ENCODE measurements around the gene NSUN3.

The NSUN3 gene

GRCh38 chr3:94121161-94121560 lies 58.3 kb downstream of the NSUN3 start:
- no peak overlapping the region for H3K27ac ChIP-seq
- TF ChIP-seq, protein P1, sequence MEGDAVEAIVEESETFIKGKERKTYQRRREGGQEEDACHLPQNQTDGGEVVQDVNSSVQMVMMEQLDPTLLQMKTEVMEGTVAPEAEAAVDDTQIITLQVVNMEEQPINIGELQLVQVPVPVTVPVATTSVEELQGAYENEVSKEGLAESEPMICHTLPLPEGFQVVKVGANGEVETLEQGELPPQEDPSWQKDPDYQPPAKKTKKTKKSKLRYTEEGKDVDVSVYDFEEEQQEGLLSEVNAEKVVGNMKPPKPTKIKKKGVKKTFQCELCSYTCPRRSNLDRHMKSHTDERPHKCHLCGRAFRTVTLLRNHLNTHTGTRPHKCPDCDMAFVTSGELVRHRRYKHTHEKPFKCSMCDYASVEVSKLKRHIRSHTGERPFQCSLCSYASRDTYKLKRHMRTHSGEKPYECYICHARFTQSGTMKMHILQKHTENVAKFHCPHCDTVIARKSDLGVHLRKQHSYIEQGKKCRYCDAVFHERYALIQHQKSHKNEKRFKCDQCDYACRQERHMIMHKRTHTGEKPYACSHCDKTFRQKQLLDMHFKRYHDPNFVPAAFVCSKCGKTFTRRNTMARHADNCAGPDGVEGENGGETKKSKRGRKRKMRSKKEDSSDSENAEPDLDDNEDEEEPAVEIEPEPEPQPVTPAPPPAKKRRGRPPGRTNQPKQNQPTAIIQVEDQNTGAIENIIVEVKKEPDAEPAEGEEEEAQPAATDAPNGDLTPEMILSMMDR (IDR thresholded peaks at IDR 0.05) = no peak
- no peak overlapping the region for H3K4me3 ChIP-seq
- no peak for DNase-seq (ENCODE audit: low spot score)

DNA sequence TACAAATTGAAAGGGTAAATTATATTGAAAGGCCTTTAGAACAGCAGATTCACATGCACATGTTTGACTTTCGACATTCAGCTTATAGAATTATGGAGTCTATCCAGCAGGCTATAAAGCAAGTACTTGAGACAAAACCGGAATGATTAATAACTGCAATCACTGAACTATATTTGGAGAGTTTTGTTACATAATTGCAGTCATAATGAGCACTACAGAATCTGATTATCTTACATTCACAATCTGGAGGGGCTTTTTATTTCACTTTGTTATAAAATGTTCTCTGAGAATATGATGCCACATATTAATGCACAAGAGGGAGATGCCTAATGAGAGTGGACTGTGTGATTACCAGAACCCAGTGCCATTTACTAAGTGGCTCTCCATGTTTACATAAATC lies 64.3 kb downstream of the NSUN3 start:
- DNase-seq (ENCODE audit: low spot score) = no peak
- no peak overlapping the region for H3K4me3 ChIP-seq
- TF ChIP-seq, protein P1 (IDR thresholded peaks at IDR 0.05) = no peak
- H3K27ac ChIP-seq = no peak overlapping the region

DNA sequence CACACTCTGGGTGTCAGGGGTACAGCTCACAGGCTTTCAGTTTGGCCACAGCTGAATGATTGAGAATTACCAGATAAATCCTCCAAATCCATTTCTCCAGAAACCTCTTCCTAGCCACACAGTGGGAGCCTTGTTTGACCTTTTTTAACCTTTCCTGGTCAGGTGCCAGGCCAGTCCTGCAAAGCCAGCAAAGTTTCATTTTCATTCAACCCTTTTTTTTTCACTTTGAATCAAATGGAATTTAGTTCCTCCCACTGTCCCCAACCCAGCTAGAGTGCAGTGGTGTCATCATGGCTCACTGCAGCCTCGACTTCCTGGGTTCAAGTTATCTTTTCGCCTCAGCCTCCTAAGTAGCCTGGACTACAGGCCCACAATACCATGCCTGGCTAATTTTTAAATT lies 67.8 kb downstream of the NSUN3 start:
- TF ChIP-seq, protein P1 (IDR thresholded peaks at IDR 0.05) = no peak
- no peak for DNase-seq (ENCODE audit: low spot score)
- H3K27ac ChIP-seq = no peak overlapping the region
- H3K4me3 ChIP-seq = no peak overlapping the region

DNA sequence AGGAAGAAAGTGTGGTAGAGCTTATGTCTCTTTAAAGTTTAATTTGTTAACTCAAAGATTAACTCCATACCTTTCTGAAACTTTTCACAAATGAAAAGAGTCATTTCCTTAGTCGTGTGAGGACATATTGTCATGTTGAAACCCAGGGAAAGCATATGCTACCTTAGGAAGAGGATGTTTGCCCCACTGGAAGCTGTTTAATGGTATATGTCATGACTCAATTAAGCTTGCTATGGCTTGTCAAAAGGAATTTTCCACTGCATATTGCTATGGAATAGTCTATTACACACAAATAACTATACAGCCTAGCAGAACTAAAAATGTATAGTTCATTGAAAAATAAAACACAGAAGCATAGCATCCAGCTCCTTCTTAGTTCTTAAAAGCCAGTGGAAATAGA lies 69.9 kb downstream of the NSUN3 start:
- DNase-seq (ENCODE audit: low spot score) = no peak
- Histone ChIP-seq H3K27ac (no peak overlapping the region), H3K4me3 (no peak overlapping the region)
- TF ChIP-seq, protein P1 (IDR thresholded peaks at IDR 0.05) = no peak

GRCh38 chr3:94136133-94136532 lies 73.3 kb downstream of the NSUN3 start:
- TF ChIP-seq, protein P1 (IDR thresholded peaks at IDR 0.05) = no peak
- Histone ChIP-seq H3K27ac (no peak overlapping the region), H3K4me3 (no peak overlapping the region)
- no peak for DNase-seq (ENCODE audit: low spot score)

- H3K4me3 ChIP-seq = peak overlapping the region; percentile 29
- no peak for DNase-seq (ENCODE audit: low spot score)
- TF ChIP-seq, protein P1 (IDR thresholded peaks at IDR 0.05) = no peak
These were observed 74.5 kb downstream of the NSUN3 start for GRCh38 chr3:94137377-94137776.

DNA sequence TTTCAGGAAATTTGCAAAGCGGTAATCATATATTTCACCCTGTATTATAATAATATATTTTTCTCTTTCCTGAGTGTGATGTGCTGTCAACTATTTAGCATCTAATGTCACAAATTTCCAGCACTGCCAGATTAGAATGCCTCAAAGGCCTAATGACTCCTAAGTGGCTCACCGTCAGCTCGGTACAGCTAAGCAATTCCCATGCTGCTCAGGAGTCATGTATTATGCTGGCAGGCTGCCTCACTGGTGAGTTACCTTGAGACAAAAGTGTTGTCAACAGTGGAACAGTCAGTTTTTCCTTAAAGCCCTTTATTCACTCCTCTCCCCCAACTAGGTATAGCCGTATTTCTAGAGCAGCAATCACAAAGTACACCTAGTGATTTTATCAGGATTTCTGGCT lies 83.6 kb downstream of the NSUN3 start:
- TF ChIP-seq, protein P1 (IDR thresholded peaks at IDR 0.05) = no peak

More at GRCh38 chr3:94137377-94137776, 74.5 kb downstream of the NSUN3 start:
- no peak overlapping the region for H3K27ac ChIP-seq

More for the DNA sequence above, 83.6 kb downstream of the NSUN3 start:
- no peak overlapping the region for H3K27ac ChIP-seq
- DNase-seq (ENCODE audit: low spot score) = no peak
- H3K4me3 ChIP-seq = no peak overlapping the region

Data from coronary artery (tissue), 2 donors.